GM18907 (cell line): ENCODE results near the gene PPP1R12B.
"Not testable (repeated sequence)": the region's sequence is repeated elsewhere in the genome, so short reads cannot be mapped to it uniquely, and the experiment has no call there.

ENCODE experiments used
- ATAC-seq: cut with Tn5 transposase; IDR thresholded peaks from one replicate; pipeline ENCODE4 v1.9.1; 2021; ENCODE audit warnings: mild to moderate bottlenecking, moderate library complexity; ENCODE audit not compliant: unreplicated experiment

Gene PPP1R12B

DNA sequence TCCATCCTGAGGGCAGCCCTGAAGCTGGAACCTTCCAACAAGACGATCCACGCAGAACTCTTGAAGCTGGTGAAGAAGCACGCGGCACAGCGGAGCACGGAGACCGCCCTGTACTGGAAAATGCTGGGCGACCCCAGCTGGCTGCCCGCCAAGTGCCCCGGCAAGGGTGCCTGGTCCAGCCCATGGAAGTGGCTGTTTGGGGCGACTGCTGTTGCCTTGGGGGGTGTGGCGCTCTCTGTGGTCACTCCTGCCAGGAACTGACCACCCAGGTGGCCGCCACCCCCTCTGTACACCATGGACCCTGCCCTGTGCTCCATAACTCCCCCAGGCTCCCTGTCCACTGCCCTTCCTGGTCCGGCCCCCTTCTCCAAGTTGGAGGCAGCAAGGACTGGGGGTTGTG, 90.8 kb downstream of the PPP1R12B start:
- ATAC-seq: no peak

DNA sequence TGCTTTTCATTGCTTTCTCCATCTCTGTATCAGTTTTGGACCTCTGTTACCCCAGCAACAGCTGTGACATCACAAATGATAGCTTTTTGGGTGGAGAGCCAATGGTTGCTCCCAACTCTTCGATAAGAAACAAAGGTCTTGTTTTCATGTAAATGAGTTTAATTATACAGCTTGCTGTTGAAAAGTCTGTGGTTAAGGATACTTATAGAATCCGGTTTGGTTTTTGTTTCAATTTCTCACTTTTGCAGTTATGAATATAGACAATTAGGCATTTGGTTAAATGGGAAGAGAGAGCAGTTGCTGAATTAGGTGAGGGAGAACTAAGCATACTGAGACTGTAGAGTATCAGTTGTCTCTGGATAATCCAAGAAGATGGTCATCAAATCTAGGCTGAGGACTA, 99.6 kb downstream of the PPP1R12B start:
- not testable (repeated sequence) for ATAC-seq

DNA sequence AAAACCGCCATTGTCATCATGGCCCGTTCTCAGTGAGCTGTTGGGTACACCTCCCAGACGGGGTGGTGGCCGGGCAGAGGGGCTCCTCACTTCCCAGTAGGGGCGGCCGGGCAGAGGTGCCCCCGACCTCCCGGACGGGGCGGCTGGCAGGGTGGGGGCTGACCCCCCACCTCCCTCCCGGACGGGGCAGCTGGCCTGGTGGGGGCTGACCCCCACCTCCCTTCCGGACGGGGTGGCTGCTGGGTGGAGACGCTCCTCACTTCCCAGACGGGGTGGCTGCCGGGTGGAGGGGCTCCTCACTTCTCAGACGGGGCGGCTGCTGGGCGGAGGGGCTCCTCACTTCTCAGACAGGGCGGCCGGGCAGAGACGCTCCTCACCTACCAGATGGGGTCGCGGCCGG, 103.1 kb downstream of the PPP1R12B start:
- ATAC-seq: not testable (repeated sequence)

DNA sequence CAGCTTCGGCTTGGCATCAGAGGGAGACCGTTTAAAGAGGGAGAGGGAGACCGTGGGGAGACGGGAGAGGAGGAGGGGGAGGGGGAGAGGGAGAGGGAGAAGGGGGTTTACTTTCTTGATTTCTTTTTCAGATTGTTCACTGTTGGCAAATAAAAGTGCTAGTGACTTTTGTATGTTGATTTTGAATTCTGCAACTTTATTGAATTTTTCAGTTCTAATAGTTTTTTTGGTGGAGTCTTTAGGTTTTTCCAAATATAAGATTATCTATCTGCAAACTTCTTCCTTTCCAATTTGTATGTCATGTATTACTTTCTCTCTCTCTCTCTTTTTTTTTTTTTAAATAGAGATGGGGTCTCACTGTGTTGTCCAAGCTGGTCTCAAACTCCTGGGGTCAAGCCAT, 104.0 kb downstream of the PPP1R12B start:
- ATAC-seq: no peak

DNA sequence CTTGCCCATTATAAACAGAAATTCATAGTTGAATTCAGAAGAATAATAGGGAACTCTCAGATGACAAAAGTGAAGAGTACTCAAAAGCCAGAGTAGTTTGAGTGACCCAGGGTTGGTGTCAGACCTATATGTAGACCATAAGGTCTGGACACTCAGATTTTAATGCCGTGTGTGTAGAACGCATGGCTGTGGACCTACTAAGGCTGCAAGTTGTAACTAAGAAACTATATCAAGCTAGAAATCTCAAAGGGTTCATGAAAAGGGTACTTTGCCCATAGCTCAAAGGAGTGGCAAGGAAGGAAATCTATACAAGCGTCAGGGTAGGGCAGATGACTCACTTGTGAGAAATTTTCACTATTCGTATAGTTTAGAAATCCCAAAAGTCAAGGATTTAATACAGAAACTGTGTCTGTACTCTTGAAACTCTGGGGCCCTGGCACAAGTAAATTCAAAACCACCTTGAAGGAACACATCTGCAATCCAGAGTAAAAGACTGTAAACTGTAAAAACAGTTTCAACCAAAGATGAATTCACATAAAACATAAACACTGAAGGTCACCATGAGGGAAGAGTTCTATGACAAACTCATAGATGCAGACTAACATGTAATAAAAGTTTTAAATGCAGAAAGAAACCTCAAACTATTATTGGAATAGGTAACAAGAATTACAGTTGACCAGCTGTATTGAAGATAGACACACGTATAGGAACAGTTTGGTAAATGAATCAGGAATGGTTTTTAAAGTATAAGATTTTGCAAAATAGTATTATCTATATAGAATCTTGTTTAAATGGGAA, 108.1 kb downstream of the PPP1R12B start:
- not testable (repeated sequence) for ATAC-seq

DNA sequence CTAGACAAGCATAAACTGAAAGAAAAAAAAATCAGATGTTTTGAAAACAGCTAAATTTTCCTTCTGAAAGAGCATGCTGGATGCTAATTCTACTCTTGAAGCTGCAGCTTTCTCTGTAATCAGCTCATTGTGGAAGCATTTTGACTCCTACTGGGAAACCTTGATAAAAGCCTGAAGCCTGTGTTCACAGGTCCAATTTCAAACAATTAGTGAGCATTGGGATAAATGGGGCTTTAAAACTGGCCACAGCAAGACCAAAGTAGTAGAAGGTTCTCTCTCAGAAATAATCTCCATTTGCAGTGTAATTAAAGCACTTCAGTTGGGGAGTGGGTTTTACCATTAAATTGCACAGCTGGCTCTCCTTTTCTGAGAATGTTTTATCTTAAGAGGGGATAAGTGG, 110.2 kb downstream of the PPP1R12B start:
- ATAC-seq: not testable (repeated sequence)

DNA sequence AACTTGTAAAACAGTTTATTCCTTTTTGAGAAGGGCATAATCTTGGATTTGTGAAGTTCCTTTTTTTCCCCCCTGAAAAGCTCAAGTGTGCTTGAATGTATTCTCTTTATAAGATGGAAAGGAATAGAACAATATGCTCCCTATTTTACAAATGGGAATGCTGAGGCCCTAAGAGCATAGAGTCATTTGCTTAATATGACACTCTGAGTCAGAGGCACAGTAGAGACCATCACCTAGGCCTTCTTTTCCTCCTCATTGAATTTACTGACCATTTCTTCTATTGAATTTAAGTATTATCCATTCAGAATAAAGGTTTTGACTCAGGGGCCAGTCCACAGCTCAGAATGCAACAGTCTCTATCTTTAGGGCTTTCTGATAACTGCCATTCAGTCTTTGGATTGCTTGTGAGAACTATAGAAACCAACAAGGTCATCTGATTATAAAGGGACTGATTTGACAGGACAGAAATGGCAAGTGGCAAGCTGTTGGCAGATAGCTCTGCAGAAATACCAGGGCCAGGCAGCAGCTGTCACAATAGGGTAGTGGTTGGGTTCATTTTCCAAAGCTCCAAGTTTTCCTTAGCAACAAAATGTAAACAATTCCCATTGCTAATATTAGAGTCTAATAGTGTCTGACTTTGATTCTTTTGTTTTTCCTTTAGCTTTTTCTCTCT, 111.1 kb downstream of the PPP1R12B start:
- ATAC-seq: not testable (repeated sequence)

DNA sequence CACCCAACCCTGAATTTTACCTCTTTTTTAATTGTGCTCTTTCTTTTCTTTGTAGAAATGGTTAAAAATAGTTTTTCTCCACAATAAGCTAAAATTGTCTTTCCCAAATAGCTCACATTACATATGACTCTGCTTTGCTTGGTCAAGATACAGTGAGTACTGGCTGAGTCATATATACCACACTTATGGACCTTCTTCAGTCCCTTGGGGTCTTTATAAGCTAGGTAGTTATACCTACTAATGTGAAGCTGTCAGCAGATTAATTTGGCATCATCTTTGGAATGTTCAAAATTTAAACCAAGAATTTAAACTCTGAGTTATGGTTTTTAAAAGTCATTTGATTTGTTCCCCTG, 111.6 kb downstream of the PPP1R12B start:
- not testable (repeated sequence) for ATAC-seq

DNA sequence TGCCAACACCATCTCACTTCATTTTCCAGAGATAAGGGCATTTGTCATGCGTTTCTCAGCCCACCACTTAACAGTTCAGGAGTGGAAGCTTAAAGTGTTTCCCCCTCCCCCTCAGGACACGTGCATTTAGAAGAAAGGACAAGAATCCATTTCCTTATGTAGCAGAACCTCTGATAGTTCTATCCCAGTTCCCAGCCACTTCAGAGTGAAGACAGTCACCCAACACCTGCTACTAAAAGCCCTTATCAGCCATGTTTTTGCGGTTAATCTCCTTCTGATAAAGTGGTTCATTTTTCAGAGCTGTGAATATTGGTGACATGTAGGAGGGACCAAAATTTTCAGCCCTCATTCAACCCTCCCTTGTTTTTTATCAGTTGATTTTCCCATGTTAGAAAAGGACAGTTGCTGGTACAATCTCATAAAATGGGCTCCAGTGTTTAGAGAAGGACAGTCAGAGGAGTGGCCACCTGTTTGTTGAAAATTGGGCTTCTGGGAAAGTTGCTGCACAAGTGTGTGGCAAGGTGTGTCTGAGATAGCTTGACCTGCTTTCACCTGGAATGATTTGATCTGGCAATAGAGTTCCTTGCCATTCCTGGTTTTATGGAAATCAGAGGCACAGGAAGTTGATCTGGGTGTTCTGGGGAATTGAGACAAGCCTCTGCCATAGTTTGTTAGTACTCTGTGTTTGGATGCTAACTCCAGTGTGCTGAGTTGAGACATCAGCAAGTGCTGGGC, 114.0 kb downstream of the PPP1R12B start:
- ATAC-seq: no peak

DNA sequence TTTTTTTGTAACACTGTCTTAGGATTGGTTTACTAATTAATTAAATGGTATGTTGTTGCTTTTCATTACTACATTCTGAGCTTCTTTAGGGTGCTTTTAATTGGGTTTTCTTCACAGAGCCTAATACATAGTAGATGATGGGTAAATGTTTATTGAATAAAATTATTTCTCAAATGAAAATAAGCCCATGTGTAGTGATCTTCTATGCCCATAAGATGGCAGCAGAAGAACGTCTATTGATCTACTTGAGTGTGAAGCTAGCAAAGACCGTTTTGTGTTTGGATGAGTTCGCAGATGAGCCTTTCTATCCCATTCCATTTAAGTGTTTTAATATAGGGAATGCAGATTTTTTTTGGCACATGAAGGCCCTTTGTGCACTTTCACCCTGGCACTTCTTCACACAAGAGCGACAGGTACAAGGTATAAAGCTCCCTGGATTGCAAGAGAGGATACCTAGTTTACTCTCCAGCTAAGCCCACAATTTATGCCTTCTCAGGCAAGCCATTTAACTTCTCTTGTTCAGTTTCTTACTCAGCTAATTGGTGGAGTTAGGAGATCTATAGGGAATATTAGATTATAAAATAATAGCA, 115.7 kb downstream of the PPP1R12B start:
- ATAC-seq: not testable (repeated sequence)

DNA sequence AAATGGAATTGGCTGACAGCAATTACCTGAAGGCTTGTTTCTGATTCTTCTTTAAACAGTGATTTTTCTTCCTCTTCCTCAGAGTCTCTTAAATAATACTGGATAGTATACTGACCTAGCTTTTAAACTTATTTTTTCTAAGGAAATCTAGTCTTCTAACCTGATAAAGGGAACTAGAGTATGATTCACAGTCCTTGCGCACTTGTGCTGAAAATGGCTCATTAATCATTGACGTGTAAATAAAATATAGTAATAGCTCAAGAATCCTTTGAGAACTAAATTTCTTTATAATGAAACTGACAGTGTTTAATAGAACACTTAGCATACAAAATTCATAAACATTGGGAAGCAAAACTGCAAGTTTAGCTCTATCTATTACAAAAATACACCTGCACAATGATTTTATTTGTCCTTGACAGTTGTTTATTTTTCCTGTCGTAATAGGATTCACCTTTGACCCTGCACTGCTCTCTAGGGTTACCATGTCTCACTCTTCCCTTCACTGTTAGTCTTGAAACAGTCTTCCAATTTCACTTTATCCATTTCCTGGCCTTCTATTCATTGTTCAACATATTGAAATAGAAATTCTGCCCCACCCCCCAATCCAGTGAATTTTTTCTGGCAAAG, 117.3 kb downstream of the PPP1R12B start:
- ATAC-seq: not testable (repeated sequence)

DNA sequence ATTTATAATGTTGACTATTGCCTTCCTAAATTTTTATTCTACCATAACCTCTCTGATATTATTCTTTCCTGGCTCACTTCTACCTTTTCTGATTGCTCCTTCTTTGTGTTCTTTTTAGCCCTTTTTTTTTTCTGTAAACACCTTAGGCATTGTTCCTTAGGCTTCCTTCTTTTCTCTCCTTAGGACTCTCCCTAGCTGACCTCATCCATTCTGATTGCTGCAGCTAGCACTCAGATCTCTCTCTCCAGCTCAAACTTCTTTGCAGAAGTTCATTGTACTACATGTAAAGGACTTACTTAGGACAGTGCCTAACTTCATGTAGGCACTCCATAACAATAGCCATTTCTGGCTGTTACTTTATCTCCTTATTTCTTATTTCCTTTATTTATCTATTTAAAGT, 117.8 kb downstream of the PPP1R12B start:
- not testable (repeated sequence) for ATAC-seq

DNA sequence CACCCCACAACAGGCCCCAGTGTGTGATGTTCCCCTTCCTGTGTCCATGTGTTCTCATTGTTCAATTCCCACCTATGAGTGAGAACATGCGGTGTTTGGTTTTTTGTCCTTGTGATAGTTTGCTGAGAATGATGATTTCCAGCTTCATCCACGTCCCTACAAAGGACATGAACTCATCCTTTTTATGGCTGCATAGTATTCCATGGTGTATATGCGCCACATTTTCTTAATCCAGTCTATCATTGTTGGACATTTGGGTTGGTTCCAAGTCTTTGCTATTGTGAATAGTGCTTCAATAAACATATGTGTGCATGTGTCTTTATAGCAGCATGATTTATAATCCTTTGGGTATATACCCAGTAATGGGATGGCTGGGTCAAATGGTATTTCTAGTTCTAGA, 118.9 kb downstream of the PPP1R12B start:
- not testable (repeated sequence) for ATAC-seq

DNA sequence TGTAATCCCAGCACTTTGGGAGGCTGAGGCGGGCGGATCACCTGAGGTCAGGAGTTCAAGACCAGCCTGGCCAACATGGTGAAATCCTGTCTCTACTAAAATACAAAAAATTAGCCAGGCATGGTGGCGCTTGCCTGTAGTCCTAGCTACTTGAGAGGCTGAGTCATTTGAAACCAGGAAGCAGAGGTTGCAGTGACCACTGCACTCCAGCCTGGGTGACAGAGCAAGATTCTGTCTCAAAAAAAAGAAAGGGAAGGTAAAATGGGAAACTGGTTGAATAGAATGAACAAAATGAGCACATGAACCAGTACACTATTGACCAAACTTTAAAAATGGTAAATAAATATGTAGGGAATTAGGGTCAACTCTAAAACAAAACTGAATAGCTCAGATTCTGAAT, 120.2 kb downstream of the PPP1R12B start:
- not testable (repeated sequence) for ATAC-seq

DNA sequence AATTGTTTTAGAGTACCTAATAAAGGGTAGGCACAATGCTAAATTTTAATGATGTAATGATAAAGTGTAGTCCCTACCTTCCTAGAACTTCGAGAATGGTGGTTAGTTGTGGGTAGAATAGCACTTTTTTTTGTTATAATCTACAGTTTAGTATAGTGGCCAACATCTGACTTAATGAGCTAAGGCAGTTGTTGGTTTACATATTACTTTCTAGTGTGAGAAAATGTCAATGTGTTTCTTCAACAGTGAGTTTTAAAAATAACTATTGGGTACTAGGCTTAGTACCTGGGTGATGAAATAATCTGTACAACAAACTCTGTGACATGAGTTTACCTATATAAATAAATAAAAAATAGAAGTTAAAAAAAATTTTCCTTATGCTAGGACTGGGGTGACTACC, 120.6 kb downstream of the PPP1R12B start:
- not testable (repeated sequence) for ATAC-seq

DNA sequence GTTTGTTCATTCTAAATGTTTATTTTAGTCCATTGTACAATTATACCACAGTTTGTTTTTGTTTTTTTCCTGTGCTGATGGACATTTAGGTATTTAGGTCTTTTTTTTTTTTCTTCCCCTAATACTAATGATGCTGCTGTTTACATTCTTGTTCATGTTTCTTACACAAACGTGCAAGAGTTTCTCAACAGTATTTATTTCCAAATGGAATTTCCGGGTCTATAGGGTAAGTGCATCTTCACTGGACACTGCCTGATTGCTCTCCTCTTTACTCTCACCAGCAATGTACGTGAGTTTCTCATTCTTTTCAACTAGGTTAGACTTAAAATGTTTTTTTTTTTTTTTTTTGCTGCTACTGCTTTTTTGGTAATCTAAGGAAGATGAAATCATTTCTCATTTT, 122.7 kb downstream of the PPP1R12B start:
- no peak for ATAC-seq

DNA sequence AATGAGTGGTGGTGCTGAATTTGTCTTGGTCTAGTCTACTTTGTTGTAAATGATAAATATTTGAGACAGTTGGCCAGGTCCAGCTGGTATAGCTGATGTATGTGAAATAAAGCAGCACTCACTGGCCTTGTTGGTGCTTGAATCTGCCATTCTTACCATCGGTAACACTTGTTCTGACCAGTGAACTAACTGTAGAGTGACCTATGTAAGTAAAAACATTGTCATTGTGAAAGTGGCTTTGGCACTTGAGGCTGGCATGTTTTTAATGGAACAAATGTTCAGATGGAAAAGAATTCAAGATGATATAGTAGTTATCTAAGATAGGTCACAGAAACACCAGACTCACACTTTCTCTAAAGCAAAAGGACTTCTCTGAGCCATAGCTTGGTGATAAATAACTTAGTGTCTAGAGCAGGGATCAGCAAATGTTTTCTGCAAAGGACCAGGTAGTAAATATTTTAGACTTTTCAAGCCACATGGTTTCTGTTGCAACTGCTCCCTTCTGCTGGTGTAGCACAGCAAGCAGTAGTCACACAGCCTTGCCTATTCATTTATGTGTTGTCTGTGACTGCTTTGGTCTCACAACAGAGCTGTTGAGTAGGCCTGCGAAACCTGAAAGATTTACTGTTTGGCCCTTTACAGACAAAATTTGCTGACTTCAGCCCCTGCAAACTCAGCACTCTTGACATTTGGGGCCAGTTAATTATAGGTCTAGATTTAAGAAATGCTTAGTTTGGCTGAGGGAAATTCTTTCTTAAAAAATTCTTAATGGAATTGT, 124.0 kb downstream of the PPP1R12B start:
- not testable (repeated sequence) for ATAC-seq

DNA sequence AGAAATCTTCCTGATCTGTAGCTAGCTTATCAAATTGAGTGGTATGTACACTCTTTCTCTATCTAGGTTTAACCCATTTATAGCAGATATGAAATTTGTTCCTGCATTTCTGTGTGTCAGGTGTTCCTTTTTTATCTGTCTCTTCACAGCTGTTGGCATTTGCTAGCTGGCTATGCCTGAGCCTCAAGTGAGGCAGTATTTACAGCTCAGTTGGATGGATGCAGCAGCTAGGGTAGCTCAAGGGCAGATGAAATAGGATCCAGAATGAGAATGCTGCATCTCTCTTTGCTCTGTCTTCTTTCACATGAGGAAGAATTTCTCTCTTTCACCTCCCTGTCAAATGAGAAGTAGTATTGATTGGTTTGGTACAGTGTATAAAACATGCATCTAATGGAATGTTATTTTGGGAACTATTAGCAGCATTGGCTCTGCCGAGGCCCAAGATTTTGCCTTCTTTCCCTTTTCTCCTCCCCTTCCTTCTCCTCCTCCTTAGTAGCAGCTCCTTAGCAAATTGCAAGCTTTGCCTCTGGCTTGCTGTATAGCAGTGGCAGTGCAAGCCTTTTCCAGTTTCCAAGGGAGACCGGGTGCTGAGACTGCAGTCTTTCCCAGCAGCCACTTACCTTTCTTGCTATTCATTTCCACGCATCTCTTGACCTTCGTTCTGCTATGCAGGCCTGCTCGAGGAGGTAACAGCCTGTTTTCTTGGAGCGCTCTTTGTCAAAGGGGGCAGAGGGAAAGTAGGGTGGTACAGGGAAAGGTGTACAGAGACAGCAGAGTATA, 125.0 kb downstream of the PPP1R12B start:
- not testable (repeated sequence) for ATAC-seq

DNA sequence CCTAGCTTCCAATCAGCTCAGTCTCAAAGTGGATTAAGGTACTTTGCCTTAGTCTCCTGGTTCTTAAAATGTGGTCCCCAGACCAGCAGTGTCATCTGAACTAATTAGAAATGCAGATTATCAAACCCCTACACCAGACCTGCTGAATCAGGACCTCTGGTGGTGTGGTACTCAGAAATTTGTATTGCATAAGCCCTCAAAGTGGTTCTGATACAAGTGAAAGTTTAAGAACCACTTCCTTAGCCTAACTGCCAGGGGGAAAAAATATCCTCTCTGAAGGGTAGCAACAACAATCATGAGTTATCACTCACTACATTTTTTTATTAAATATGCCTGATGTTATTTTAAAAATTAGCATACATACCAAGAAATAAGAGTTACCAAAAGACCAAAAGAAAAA, 131.2 kb downstream of the PPP1R12B start:
- not testable (repeated sequence) for ATAC-seq
